NCI-H345 treated with DMSO at 0.1 percent for 48 hours (cell line): ENCODE data around the gene DLG2.
"Not testable (repeated sequence)": the region's sequence is repeated elsewhere in the genome, so short reads cannot be mapped to it uniquely, and the experiment has no call there.

Experiments used
- DNase-seq: peaks from one replicate; lab custom pipeline; 2025; ENCODE audit not compliant: unreplicated experiment; lab: John Stamatoyannopoulos, UW

The DLG2 gene

DNA sequence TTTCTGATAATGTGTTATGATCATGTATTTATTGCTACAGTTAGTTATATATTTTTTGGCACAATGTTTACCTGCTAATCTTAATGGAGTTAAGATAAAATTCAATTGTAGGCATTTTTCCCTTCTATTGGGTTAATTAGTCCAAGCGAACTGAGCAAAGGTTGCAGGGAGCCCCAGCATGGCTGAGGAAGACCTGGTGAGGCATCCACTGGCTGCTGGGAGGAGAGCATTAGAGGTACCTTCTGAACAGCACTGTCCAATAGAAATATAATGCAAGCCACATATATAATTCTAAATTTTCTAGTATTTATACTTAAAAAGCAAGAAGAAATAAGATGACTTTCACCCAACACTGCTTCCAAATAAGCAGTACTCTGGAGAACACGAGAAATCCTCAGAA is 19.9 kb upstream of the DLG2 start:
- DNase-seq: no peak

DNA sequence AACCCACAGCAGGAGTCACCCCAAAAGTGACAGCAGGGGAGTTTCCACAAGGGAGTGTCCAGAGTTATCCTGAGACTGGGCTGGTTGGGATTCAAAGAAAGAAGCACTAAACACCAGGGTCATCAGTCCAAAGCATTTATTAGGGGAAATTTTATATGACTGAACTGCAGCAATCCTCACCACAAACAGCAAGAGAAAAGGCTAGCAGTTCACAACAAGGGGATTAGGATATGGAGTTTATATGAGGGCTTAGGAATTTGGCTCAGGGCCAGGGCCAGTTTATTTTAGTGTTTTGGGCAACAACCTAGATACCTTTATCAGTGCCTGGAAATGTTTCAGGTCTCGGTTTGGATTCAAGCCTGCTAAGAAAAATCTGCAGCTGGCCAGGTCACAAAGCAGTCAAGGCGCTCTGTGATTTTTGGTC is 16.1 kb upstream of the DLG2 start:
- no peak for DNase-seq

DNA sequence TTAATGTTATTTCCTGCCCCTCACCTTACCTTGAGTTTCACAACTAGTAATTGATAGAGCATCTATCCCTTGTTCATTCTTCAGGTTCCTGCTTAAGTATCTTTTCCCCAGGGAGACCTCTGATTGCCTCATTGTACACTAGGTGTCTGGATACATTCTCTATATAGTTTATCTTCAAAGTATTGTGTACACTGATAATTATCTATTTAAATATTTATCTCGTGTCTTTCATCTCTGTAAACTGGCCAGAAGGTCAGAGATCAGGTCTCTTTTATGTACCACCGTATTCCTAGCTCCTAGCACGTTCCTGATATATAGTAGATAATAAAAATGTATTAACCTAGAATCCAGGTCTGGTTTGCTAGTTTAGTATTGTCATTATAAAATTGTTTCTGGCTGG is 7.6 kb upstream of the DLG2 start:
- no peak for DNase-seq

DNA sequence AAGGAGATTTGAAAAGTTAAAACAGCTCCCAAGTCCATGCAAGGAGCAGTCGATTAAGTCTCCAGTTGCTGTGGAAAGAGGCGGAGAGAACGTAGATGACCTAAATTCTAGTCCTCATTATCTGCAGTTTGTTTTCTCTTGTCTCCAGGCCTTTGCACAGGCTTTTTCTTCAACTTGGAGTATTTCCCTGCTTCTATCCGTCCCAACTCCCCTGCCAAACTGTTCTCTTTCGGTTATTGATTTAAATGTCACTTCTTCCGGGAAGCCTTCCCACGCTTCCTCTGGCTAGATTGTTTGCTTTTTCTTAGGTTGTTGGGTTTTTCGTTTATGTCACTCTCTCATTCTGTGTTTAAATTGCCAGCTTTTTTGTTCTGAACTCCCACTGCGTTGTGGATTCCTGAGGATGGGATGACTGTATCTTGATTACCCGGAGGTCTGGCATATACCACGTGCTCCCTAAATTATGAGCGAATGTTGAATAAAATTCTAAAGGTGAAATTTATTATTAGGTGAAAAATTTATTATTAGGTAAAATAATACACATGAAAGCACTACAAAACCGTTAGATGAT is 1.7 kb upstream of the DLG2 start:
- DNase-seq: no peak

DNA sequence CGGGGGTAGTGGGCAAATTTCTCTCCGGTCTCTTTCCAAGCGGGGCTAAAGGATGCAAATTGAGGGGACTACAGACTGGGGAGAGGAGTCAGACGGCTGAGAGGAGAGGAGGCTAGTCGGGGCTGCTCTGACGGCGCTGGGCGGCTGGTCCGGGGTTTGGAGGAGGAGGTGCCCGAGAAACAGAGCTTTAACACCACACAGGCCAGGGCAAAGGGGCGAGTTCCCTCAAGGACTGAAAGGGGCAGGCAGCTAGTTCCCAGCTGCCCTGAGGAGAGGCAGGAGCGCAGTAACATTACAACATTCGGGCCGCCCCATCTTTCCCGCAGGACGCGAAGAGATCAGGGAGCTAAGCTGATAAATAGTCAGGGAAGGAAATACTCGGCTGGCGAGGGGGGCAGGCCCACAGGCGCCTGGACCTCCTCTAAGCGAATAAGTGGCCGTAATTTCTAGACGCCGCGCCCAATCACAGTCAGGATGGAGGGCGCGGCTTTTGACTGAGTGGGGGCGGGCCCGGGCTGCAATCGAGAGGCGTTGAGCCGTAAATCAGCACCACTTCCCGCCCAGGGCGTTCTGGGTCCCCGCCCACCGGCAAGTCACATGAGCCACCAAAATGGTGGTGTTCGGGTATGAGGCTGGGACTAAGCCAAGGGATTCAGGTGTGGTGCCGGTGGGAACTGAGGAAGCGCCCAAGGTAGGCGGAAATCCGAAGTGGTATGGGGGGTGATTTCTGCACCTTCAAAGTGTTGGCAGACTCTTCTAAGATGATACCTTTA is 1.0 kb upstream of the DLG2 start, which contains the start of gene TMEM126B:
Gene TMEM126B, plus strand, starts transcription at position 596 of the 773 bp plus-strand sequence. Its CDS starts 15 bp downstream, at position 611.
- peak; percentile 97 for DNase-seq

DNA sequence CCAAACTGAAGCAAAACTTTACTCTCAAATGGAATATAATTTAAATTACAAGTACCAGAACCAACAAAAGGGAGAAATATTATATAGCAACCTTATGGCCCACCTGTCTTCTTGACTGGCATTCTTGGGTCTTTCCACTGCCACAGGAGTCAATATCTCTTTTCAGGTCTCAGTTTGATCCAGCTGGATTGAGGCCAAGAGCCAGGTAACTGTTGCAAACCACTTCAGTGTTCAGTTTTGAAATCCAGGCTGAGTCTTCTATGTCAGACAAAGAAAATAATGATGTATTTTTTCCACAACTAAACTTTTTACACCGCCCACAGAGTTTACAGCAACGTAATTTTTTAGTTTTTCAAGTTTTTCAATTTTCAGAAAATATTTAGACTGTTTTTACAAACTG is 648 bp downstream of the DLG2 start:
- peak; percentile 57 for DNase-seq

DNA sequence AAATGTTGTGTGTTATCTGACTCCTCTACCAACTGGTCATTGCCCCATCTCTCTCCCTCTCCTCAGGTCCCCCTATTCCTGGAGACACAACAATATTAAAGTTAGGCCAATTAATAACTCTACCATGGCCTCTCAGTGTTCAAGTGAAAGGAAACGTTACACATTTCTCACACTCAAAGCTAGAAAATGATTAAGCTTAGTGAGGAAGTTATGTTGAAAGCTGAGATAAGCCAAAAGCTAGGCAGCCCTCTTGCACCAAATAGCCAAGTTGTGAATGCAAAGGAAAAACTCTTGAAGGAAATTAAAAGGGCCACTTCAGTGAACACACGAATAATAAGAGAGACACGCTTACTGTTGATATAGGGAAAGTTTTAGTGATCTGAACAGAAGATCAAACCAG is 6.9 kb downstream of the DLG2 start:
- DNase-seq: no peak

DNA sequence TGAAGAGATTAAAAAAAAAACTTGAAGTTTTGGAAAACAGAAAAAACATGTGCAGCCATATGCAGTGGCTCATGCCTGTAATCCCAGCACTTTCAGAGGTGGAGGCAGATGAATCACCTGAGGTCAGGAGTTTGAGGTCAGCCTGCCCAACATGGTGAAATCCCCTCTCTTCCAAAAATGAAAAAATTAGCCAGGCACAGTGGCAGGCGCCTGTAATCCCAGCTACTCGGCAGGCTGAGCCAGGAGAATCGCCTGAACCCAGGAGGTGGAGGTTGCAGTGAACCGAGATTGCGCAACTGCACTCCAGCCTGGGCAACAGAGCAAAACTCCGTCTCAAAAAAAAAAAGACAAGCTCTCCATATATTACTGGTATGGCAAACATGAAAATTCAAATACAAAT is 7.6 kb downstream of the DLG2 start:
- no peak for DNase-seq

DNA sequence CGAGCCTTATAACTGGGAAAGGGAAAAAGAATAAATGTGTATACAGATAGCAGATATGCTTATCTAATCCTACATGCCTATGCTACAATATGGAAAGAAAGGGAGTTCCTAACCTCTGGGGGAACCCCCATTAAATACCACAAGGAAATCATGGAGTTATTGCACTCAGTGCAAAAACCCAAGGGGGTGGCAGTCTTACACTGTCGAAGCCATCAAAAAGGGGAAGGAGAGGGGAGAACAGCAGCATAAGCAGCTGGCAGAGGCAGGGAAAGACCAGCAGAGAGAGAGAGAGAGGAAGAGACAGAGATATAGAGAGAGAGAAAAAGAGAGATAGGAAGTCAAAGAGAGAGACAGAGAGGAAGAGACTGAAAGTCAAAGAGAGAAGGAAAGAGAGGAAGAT is 15.5 kb downstream of the DLG2 start:
- not testable (repeated sequence) for DNase-seq

DNA sequence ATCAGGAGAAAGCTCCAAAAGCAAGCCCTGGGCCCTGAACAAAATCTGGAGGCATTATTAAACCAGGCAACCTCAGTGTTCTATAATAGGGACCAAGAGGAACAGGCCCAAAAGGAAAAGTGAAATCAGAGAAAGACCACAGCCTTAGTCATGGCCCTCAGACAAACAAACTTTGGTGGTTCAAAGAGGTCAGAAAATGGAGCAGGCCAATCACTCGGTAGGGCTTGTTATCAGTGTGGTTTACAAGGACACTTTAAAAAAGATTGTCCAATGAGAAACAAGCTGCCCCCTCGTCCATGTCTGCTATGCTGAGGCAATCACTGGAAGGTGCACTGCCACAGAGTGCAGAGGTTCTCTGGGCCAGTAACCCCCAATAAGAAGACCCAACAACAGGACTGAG is 17.9 kb downstream of the DLG2 start:
- DNase-seq: not testable (repeated sequence)

DNA sequence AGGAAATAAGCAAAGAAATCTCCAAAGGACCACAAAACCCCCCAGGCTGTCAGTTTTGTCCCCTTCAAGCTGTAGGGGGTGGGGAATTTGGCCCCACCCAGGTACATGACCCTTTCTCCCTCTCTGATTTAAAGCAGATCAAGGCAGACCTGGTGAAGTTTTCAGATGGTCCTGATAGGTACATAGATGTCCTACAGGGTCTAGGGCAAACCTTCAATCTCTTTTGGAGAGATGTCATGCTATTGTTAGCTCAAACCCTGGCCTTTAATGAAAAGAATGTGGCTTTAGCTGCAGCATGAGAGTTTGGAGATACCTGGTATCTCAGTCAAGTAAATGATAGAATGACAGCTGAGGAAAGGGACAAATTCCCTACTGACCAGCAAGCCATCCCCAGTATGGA is 18.5 kb downstream of the DLG2 start:
- DNase-seq: not testable (repeated sequence)

DNA sequence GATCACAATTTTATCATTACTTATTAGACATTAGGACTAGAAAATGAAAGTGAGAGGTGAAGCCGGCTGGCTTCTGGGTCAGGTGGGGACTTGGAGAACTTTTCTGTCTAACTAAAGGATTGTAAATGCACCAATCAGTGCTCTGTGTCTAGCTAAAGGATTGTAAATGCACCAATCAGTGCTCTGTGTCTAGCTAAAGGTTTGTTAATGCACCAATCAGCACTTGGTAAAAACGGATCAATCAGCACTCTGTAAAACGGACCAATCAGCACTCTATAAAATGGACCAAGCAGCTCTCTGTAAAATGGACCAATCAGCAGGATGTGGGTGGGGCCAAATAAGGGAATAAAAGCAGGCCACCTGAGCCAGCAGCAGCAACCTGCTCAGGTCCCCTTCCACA is 20.9 kb downstream of the DLG2 start:
- DNase-seq: not testable (repeated sequence)

DNA sequence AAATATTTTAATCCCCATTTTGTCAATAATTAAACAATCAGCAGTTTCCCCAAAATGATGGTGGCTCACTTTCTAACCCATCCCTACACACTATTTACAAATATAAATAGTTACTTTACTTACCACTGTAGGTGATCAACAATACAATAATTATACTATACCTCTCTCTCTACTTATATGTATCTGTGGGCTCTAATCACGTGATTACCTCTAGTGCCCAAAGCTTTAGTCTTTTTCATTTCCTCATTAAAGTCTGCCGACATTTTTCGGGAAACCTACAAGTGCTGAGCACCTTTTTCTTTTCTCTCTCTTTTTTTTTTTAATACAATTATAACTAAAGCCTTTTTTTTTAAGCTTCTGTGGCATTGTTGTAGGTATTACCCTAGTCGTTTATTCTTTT is 23.9 kb downstream of the DLG2 start:
- DNase-seq: no peak

DNA sequence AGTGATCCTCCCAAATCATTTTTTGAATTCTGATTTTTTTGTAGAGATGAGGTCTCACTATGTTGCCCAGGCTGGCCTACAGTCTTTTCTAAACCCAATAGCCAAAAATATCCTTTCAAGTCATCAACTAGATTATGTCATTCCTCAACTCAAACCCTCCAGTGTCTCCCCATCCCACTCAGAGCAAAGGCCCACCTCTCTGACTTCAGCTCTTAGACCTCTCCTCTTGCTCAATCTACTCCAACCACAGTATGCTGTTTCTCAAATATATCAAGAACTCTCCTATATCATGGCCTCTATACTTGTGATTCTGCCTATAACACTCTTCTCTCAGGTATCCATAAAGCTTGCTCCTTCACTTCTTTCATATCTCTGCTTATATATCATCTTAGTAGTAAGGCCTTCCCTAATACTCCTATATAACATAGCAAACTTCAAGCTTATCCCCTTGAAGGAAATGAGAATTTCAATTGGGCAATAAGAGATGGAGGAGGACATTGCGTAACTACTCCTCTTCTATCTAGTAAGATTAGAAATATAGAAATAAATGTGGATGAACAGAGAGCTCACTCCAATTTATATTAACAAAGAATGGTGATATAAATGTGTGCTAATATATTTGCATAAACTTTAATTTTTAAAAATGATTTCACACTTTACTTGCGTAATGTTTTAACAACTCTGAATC is 24.5 kb downstream of the DLG2 start:
- no peak for DNase-seq

DNA sequence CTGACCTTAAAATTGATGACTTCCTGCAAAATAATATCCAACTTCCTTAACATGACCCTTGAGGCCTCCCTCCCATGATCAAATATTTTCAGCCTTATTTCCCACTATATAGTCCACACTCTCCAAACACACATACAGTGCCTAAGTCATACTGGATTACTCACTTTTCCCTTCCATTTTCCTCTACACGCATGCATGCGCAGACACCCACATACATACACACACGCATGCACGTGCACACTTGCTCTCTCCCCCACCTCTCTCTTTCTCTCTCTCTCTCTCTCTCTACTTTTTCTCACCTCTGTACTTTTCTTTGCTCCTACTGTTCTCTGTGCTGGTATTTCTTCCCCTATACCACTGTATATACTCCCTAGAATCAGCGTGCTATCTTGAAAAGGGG is 28.1 kb downstream of the DLG2 start:
- no peak for DNase-seq

DNA sequence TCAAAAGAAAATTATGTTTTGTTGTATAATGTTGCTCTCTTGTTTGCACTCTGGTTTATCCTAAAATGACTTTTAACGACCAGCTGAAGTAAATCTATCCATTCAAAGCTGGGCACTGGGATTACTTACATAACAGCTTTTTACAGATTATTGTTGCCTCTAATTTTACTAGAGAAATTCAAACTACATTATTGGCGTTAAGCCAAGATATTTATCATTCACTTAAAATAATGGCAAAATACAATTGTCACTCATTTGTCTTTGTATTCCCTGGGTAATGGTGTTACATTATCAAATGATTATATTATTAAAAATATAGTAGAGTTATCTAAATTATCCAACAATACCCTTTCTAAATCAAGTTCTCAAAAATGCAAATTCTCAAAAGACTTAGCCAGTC is 30.3 kb downstream of the DLG2 start:
- DNase-seq: no peak

DNA sequence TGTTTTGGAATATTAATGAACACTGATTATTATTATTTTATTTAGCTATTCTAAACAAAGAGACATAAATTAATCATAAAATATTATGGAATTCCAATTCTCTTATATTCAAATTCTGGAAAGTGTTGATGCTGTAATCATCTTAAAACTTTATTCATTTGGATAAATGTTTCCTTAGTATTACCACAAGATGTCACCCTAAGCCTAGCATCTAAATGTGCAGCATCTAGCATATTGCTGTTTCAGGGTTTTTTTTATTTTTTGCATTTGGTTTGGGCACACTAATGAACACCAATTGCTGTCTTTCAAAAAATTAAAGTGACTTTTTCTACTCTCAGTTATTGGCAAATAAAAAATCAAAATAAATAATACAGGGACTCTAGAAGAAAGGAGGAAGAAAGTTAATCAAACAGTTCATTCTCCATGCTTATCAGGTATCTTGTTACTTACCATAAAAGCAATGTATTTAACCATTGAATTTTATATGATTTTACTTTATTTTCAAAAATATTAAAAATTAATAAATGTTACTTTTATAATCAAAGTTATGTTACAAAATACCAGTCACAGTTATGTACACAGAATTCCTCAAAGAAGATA is 31.8 kb downstream of the DLG2 start:
- DNase-seq: peak; percentile 39

DNA sequence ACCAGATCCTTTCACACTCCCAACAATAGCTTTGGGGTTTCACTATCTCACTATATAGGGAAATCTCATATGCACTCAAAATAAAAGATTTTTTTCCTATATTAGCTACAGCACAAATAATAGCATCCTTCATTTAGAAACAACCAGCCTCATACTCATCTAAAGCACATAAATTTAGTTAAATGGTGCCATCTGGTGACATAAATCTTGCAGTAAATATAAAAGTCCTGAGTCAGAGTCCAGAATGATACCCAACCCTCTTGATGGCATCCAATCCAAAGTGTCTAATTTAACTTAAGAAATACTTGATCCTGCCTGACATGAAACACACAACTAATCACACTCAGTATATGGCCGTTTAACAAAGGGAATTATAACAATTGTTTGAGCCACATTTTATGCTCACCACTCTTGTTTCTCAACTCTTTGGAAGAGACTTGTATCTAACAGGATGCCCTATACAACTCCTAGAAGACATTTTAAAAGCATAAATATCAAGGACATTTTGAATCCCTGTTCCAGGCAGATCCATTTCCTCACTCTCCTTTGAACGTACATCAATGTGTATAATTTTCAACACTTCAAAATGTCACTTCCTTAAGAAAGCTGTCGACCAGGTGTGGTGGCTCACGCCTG is 36.2 kb downstream of the DLG2 start:
- DNase-seq: peak; percentile 16

DNA sequence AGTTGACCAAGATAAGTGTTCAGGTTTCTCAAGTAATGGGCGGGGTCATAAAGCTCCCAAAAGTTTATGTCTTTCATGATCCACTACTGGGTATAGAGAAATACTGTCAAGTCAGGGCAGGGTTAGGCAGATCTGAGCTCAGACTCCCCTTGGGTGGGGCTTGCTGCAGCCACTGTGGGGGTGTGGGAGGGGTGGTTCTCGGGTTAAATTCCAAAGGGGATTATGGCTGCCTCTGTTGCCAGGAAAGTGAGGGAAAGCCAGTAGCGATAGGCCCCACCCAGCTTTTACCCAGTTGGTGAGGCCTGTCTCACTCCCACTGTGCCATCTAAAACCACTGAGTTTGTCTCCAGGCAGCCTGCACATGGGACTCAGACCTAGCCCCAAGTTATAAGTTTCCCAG is 37.8 kb downstream of the DLG2 start:
- no peak for DNase-seq

DNA sequence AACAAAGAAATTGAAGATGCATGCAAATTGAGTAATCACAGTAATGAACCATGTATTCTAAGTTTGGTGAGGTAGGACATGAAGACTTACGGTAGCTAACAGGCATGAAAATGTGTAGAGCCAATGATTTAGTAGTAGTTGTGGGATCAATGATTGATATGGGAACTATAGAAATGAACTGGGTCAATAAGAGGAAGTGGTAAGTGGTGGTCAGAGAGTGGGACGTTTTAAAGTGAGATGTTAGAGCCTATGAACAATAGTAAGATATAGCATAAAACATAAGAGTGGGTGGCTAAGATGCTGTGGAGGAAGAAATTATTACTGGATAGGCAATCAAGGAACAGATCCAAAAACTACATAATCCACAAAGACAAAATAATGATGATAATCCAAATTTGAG is 45.0 kb downstream of the DLG2 start:
- no peak for DNase-seq

DNA sequence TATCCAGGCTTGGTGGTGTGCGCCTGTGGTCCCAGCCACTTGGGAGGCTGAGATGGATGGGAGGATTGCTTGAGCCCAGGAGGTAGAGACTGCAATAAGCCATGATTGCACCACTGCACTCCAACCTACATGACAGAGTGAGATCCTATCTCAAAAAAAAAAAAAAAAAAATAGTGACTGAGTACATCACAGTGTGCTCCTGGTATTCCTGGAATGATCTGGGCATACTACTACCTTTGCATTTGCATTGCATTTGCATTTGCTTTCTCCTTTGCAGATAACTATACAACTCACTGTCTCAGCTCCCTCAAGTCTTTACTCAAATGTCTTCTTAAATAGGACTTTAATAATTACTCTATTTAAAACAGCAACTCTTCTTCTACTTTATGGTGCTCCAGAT is 51.8 kb downstream of the DLG2 start:
- DNase-seq: no peak
